Activated gamma-delta T cell treated with Interleukin-2 at 50 U/mL for 16 hours (primary cell): ENCODE measurements around the gene IL13RA2.

ENCODE experiments used
- DNase-seq: peaks from one replicate; pipeline ENCODE4 v3.0.0-alpha.2; 2020

The IL13RA2 gene

DNA sequence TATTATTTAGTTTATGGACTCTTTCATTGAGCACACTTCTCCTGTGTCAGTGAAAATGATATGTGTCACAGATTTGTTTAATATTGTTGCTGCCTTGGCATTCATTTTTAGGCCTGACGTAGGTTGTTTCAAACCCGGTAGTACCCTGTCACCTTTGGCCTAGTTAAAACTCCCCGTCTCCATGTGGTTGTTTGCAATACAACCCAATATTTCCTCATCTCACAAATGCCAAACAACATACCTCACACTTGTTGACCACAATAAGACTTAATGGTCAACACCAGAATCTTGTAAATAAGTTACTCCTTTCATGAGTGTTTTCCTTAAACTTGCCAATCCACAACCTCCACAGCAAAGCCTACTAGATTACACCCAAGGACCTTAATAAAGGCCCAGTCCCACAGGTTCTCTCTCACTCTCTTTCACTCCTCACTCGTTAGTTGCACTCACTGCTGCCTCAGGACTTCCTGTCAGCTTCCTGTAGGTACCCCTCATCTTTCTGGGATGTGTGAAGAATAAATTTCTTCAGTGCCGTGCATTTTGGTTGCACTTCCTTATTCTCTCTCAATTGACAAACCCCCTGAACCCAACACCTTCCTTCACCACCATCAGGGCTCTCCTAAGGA lies 31.3 kb downstream of the IL13RA2 start:
- DNase-seq = no peak

DNA sequence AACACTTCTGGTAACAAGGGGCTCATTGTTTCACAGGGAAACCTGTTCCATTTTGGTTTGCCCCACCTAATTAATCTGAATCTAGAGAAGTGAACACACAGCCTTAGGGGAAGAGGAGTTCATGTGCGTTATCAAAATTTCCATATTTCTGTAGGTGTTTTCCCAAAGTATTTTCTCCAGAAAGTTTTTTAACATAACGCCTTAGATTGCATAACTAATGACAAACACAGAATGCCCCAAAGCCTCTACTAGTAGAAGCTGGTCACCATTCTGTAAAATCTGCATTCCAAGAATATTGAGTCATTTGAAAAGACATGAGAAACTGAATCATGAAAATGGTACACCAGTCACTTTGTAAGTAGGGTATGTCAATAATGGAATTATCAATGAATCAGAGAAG lies 41.1 kb downstream of the IL13RA2 start:
- DNase-seq = no peak

DNA sequence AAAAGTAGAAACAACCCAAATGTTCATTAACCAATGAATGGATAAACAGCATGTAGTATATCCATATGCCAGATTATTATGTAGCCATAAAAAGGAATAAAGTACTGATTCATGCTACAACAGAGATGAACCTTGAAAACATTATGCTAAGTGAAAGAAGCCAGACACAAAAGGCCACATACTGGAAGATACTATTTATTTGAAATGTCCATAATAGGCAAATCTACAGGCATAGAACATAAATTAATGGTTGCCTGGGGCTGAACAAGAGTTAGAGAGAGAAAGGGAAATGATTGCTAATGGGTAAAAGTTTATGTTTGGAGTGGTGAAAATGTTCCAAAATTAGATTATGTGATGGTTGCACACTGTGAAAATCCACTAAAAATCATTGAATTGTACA lies 44.4 kb downstream of the IL13RA2 start:
- DNase-seq = no peak

DNA sequence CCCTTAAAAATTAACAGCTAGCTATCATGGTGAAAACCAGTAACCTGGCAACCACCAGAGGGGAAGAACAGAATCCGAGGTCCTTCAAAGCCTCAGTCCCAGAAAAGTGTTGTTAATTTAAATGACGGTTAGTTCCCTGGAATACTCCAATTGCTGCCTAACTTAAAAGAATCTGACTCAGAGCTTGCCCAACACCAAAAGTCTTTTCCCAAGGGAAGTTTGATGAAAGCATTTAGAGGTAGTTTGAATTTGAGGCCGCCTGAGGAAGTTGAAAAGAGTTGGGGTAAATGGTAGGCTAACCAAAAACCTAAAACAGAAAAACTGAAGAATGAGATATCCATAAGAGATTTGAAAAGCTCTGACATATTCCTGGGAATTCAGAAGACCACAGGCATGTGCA lies 46.6 kb downstream of the IL13RA2 start:
- no peak for DNase-seq

GRCh38 chrX:114964374-114964773 lies 53.0 kb downstream of the IL13RA2 start:
- no peak for DNase-seq

DNA sequence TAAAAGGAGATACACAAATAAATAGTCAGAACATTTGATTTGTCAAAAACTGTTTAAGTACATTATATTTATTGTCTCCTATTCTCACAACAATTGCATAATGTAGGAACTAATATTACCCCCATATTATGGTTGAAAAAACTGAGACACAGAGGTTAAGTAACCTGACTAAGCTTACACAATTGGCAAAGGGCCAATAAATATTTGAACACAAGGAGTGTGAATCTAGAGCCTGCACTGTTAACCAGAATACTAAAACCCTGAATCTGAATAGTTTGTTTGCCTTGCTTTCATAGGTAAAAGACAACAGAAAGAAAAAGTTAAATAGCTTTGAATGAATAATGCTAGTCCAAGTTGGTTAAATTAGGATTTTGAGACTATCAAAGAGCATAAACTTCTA lies 55.2 kb downstream of the IL13RA2 start:
- no peak for DNase-seq

DNA sequence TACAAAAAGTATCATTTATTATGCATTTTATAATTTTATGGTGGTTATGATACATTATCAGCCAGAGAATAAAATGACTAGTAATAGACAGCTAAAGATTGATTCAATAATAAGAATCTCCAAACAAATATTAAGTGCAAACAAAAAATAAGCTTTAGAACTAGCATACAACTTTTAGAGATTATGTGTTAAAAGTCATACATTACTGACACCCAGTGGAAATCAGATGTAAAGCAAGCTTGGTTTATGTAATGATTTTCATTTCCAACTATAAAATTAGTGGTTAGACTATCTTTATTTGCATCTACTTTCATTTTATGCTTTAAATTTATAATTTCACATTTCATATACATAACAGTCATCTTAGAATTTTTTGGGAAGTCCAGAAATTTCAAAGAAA lies 57.7 kb downstream of the IL13RA2 start:
- DNase-seq = no peak
